Choroid plexus epithelial cell (primary cell): ENCODE measurements around the gene GALNT10.

Experiments used
- DNase-seq: peaks from one replicate; pipeline ENCODE4 v3.0.0-alpha.2; 2010; ENCODE audit warnings: low read depth
- H3K4me3 ChIP-seq: 2 replicates; pipeline ENCODE4 v1.5.1; 2011; ENCODE audit warnings: low read depth, mild to moderate bottlenecking, control low read depth, low read length, moderate library complexity
- CTCF ChIP-seq: conservative IDR thresholded peaks from 2 replicates; pipeline ENCODE4 v1.5.1; 2011; ENCODE audit warnings: low read depth, mild to moderate bottlenecking, control low read depth, inconsistent platforms, low read length, moderate library complexity

GALNT10 gene

DNA sequence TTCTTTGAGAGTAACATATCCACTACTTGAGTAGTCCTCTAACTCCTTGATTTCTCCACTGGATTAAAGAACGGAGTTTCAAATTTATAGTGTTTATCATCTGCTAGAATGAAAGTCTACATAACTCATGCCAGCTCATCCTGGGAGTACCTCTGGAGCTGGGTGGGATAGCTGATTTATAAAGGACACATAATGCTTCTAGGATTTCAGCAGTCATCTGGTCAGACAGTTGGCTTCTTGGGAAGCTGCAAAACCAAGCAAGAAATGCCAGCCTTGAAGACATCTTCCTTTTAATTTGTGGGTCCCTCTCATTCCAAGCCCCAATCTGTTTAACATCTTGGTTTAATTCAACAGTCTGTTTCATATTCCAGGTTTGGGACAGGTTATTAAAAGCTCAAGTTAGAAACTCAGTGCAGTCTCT lies 3.2 kb downstream of the GALNT10 start:
- no peak overlapping the region for H3K4me3 ChIP-seq
- DNase-seq = no peak
- TF ChIP-seq CTCF = no peak

DNA sequence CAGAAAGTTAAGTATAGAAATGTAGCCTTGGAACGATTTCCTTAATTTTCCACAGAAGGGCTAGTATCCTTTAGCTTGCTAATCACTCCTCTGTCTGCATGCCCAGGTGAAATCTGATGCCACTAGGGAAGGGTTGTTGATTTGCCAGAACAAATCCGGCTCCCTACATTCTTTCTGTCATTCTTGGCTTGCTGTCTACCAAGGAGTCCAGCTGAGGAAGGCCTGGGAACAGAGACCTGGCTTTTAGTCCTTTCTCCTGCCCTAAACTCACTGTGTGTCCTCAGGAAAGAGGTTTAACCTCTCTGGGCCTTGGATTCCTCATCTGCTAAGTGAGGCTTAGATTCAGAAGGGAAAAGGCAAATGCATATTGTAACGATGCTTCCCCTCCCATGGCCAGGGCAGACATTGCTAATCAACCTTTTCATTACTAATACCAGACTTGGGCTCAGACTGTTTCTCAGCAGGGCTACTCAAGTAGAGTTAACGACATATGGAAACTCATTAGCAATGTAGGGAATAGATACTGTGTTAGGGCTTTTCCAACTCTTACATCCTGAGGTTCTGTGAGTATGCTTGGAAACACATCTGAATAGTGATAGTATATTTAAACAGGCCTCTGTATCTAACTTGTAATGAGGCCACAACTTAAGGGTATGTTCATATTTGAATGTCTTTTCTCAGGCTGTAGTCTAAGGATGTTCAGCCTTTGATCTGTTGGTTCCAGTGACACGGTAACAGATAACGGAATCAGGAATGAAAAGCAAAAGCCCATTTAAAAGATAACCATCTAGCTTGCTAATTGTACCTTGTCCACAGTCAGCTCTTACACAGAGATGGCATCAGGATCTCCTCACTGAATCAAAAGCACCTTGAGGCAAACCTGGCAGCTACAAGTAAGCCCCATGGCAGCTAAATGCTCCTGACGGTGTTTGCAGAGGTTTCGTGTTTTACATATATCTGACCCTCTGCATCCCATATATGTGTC lies 4.1 kb downstream of the GALNT10 start:
- no peak for TF ChIP-seq CTCF
- H3K4me3 ChIP-seq = no peak overlapping the region
- DNase-seq = peak; percentile 59

GRCh38 chr5:154196281-154196680 lies 5.7 kb downstream of the GALNT10 start:
- no peak overlapping the region for H3K4me3 ChIP-seq
- DNase-seq = no peak
- no peak for TF ChIP-seq CTCF

GRCh38 chr5:154196955-154197652 lies 6.6 kb downstream of the GALNT10 start:
- peak; percentile 73 for DNase-seq
- no peak overlapping the region for H3K4me3 ChIP-seq

DNA sequence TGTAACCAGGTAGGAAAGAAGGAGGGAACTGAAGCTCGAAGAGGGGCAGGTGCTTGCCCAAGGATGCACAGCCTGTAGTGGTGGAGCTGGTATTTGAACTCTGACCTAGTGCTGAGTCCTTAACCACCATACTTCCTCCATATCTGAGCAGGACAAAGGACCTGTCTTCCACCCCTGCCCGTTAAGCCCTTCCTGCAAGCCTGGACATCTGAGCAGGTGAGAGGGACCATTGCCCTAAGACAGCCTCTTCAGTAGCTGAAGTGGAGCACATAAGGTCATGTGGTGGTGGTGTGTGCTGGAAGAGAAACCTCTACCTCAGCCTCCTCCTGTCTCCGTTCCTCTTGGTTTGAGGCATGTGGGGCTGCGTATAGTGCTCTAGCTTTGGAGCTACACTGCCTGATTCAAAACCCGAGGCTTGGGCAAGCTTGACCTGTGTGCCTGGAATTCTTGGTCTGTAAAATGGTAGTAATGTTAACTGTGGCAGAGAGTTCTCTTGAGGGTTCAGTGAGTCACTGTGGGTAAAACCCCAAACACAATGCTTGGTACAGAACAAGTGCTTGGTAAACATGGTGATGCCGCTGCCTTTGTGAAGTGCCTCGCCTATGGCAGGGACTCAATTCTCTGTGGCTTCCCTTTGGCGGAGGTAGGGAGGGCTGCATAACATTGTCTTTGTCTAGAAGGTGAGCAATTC lies 7.4 kb downstream of the GALNT10 start:
- no peak overlapping the region for H3K4me3 ChIP-seq
- TF ChIP-seq CTCF = no peak
- no peak for DNase-seq

More at GRCh38 chr5:154196955-154197652, 6.6 kb downstream of the GALNT10 start:
- peak; percentile 56 for TF ChIP-seq CTCF

GRCh38 chr5:154198611-154199230 lies 8.2 kb downstream of the GALNT10 start:
- peak; percentile 71 for DNase-seq
- H3K4me3 ChIP-seq = no peak overlapping the region
- no peak for TF ChIP-seq CTCF
